K562 (cell line): ENCODE measurements around the gene INO80. TPM values are rescaled to one million over a fixed set of nuclear protein-coding genes. Genes with fewer than 3 reads are reported as not detected.

Experiments
- ATAC-seq: fragments of 200-7000 bp; cut with Tn5 transposase; 3 replicates; pipeline ENCODE4 v1.9.1; 2020; ENCODE audit warnings: moderate library complexity
- BruUV-seq: library from RNA; stranded (reverse); fragments of 400-500 nt; replicated peaks from 2 replicates; lab custom pipeline; 2021; lab: Mats Ljungman, UMichigan
- CTCF ChIA-PET: fragments of 300-600 bp; formaldehyde crosslinking; extraction: SDS; loops from one replicate; lab custom pipeline; 2021; ENCODE audit warnings: low intra/inter-chr PET ratio; lab: Yijun Ruan, JAX
- POLR2A ChIA-PET: fragments of 300-600, 350-650 bp; sonication (Branson Sonifier 250); formaldehyde crosslinking; extraction: SDS; loops from one replicate; lab custom pipeline; 2021; ENCODE audit warnings: antibody characterized with exemption, inconsistent platforms; lab: Yijun Ruan, JAX
- DNase-seq, 4 experiments: peaks; one replicate each; pipeline versions ENCODE4 v3.0.0 to v3.0.0-alpha.2; 2011 to 2018; ENCODE audit warnings: low spot score in 3 of 4, mixed read lengths in 3 of 4; ENCODE audit errors: extremely low read depth in 1 of 4
- FAIRE-seq: peaks from 2 replicates; lab custom pipeline; 2011; peaks lifted over from hg19 to GRCh38; lab: Jason Lieb, UNC
- H2AFZ ChIP-seq: 2 replicates; pipeline ENCODE4 v1.6.0; 2011; ENCODE audit warnings: low read depth, low read length, control low read depth, inconsistent platforms
- H3K27ac ChIP-seq: fragments of 200-600 bp; 3 replicates; pipeline ENCODE4 v1.8.0; 2011; ENCODE audit warnings: low read depth, mild to moderate bottlenecking, control low read depth, inconsistent platforms, low read length, moderate library complexity, mixed read lengths; ENCODE audit errors: extremely low read depth
- H3K27me3 ChIP-seq, 2 experiments: fragments of 300-600 bp in 1 of 2; 2 replicates in 1 of 2; 3 replicates in 1 of 2; pipeline versions ENCODE4 v1.6.0 to v1.8.0; 2011; ENCODE audit warnings: inconsistent platforms in 2 of 2, low read length in 2 of 2, mild to moderate bottlenecking in 1 of 2, mixed read lengths in 1 of 2, moderate library complexity in 1 of 2; ENCODE audit not compliant: control insufficient read depth in 2 of 2, insufficient read depth in 2 of 2
- H3K36me3 ChIP-seq: fragments of 300-600 bp; 3 replicates; pipeline ENCODE4 v1.8.0; 2011; ENCODE audit warnings: mild to moderate bottlenecking, low read length, inconsistent platforms; ENCODE audit not compliant: control insufficient read depth, insufficient read depth
- H3K4me1 ChIP-seq, 2 experiments: fragments of 200-600 bp in 1 of 2; replicated peaks in 1 of 2; 2 replicates in 1 of 2; 3 replicates in 1 of 2; pipeline versions ENCODE4 v1.5.1 to v1.8.0; 2011; ENCODE audit warnings: inconsistent platforms in 2 of 2, low read length in 2 of 2, mild to moderate bottlenecking in 1 of 2, mixed read lengths in 1 of 2, moderate library complexity in 1 of 2; ENCODE audit not compliant: control insufficient read depth in 2 of 2, insufficient read depth in 2 of 2
- H3K4me2 ChIP-seq: 2 replicates; pipeline ENCODE4 v1.6.1; 2011; ENCODE audit warnings: low read length, control low read depth, inconsistent platforms, mixed read lengths; ENCODE audit not compliant: insufficient read depth
- H3K4me3 ChIP-seq: fragments of 200-600 bp; sonication (generic), shearing (Covaris generic); 2 replicates; pipeline ENCODE4 v1.5.1; 2016; ENCODE audit warnings: control low read depth, inconsistent platforms
- H3K79me2 ChIP-seq: fragments of 200-600 bp; 3 replicates; pipeline ENCODE4 v1.8.0; 2011; ENCODE audit warnings: low read length, inconsistent platforms; ENCODE audit not compliant: control insufficient read depth, insufficient read depth
- H3K9ac ChIP-seq, 2 experiments: 2 replicates each; pipeline versions ENCODE4 v1.6.0 to v1.6.1; 2011; ENCODE audit warnings: low read depth in 2 of 2, low read length in 2 of 2, control low read depth in 1 of 2, inconsistent platforms in 1 of 2, mild to moderate bottlenecking in 1 of 2, mixed read lengths in 1 of 2; ENCODE audit not compliant: insufficient read depth in 1 of 2
- H3K9me1 ChIP-seq: one replicate; pipeline ENCODE4 v1.6.0; 2011; ENCODE audit warnings: inconsistent platforms, mild to moderate bottlenecking, low read length, moderate library complexity; ENCODE audit not compliant: control insufficient read depth, insufficient read depth
- H3K9me3 ChIP-seq: replicated peaks from 2 replicates; pipeline ENCODE4 v1.5.1; 2011; ENCODE audit warnings: low read depth, low read length, inconsistent platforms; ENCODE audit not compliant: control insufficient read depth, insufficient read depth
- H4K20me1 ChIP-seq: replicated peaks from 2 replicates; pipeline ENCODE4 v1.6.1; 2011; ENCODE audit warnings: low read length, inconsistent platforms, mixed read lengths; ENCODE audit not compliant: control insufficient read depth, insufficient read depth
- CC2D1A ChIP-seq: fragments of 450-650 bp; IDR thresholded peaks from 2 replicates; pipeline ENCODE4 v1.6.1; 2017; ENCODE audit warnings: mild to moderate bottlenecking
- DMBX1 ChIP-seq: fragments of 250-450 bp; sonication (Bioruptor Pico); IDR thresholded peaks from 2 replicates; pipeline ENCODE4 v1.8.0; 2022; ENCODE audit warnings: inconsistent platforms, mild to moderate bottlenecking, moderate library complexity, borderline replicate concordance
- ELF4 ChIP-seq: fragments of 450-650 bp; formaldehyde crosslinking; IDR thresholded peaks from 2 replicates; pipeline ENCODE4 v1.4.0; 2022; ENCODE audit warnings: missing genetic modification characterization
- ELK1 ChIP-seq: sonication (generic); formaldehyde crosslinking; IDR thresholded peaks from 2 replicates; pipeline ENCODE4 v1.8.1; 2022; ENCODE audit warnings: missing genetic modification reagents
- NELFE ChIP-seq: IDR thresholded peaks from 2 replicates; pipeline ENCODE4 v1.6.1; 2011; ENCODE audit warnings: mild to moderate bottlenecking; ENCODE audit not compliant: insufficient read depth, insufficient read length
- NRF1 ChIP-seq, 2 experiments: fragments of 450-650 bp; IDR thresholded peaks in 1 of 2; conservative IDR thresholded peaks in 1 of 2; 2 replicates each; pipeline ENCODE4 v1.6.1; 2014; ENCODE audit warnings: mild to moderate bottlenecking in 2 of 2
- PHF20 ChIP-seq: fragments of 450-650 bp; IDR thresholded peaks from 2 replicates; pipeline ENCODE4 v1.6.1; 2018; ENCODE audit not compliant: partially characterized antibody
- PURB ChIP-seq: sonication (generic); formaldehyde crosslinking; IDR thresholded peaks from 2 replicates; pipeline ENCODE4 v1.9.0; 2021; ENCODE audit warnings: low read depth, mild to moderate bottlenecking, missing genetic modification reagents
- SMARCA5 ChIP-seq: fragments of 450-650 bp; IDR thresholded peaks from 2 replicates; pipeline ENCODE4 v1.6.1; 2016
- TFAM ChIP-seq: fragments of 250-450 bp; sonication (Bioruptor Pico); conservative IDR thresholded peaks from 2 replicates; pipeline ENCODE4 v1.5.0; 2021; ENCODE audit warnings: mild to moderate bottlenecking, moderate library complexity
- TGIF2 ChIP-seq: sonication (generic); formaldehyde crosslinking; IDR thresholded peaks from 2 replicates; pipeline ENCODE4 v1.8.1; 2022; ENCODE audit warnings: mild to moderate bottlenecking, missing genetic modification reagents, moderate library complexity
- TSHZ1 ChIP-seq: fragments of 250-450 bp; sonication (Bioruptor Pico); IDR thresholded peaks from 2 replicates; pipeline ENCODE4 v1.4.0; 2020; ENCODE audit warnings: mild to moderate bottlenecking, moderate library complexity
- ZNF124 ChIP-seq: sonication (generic); formaldehyde crosslinking; IDR thresholded peaks from 2 replicates; pipeline ENCODE4 v1.8.1; 2022; ENCODE audit warnings: missing genetic modification reagents
- ZNF324 ChIP-seq: fragments of 250-450 bp; sonication (Bioruptor Pico); IDR thresholded peaks from 2 replicates; pipeline ENCODE4 v1.4.0; 2020; ENCODE audit warnings: mild to moderate bottlenecking
- ZNF384 ChIP-seq: IDR thresholded peaks from 2 replicates; pipeline ENCODE4 v1.6.1; 2012; ENCODE audit warnings: low read depth, low read length, improper control_type of control experiment
- ZNF644 ChIP-seq: fragments of 200-800 bp; sonication (Bioruptor generic); IDR thresholded peaks from 2 replicates; pipeline ENCODE4 v1.6.1; 2016; ENCODE audit warnings: low read depth, missing genetic modification characterization, missing compliant biosample characterization
- ZNF717 ChIP-seq: fragments of 250-450 bp; sonication (Bioruptor Pico); IDR thresholded peaks from 2 replicates; pipeline ENCODE4 v1.5.0; 2021
- WGBS: fragments of 100-300 bp; shearing (Covaris generic); methylation state at CpG from one replicate; pipeline ENCODE4 v1.1.6; 2016; ENCODE audit warnings: low coverage, mixed read lengths; ENCODE audit not compliant: insufficient coverage; ENCODE audit errors: missing lambda C conversion rate; 5-methylcytosine and 5-hydroxymethylcytosine counted together
- in situ Hi-C: fragments of 300-500 bp; cut with MboI; formaldehyde crosslinking; loops from 4 replicates; pipeline ENCODE4 v1.15.0; 2018; ENCODE audit warnings: inconsistent platforms, mixed read lengths
- intact Hi-C: fragments of 100-400 bp; cut with micrococcal nuclease; formaldehyde crosslinking; loops from 2 replicates; pipeline ENCODE4 v1.14.2; 2022
- polyA plus RNA-seq, 8 experiments: library from polyadenylated mRNA; depleted of rRNA in 4 of 8; stranded (reverse) in 5 of 8; unstranded in 3 of 8; fragments of >200 nt; fragmentation: Nextera tagmentation in 2 of 8; fragmentation: Illumina TruSeq in 1 of 8; extraction: Ambion mirVana in 2 of 8; extraction: Trizol in 1 of 8; gene quantifications; 2 replicates each; pipeline versions ENCODE4 v1.2.1 to v1.2.3, GENCODE V29; 2011 to 2014; ENCODE audit warnings: inconsistent platforms in 1 of 8, missing spikeins in 1 of 8
- total RNA-seq, 7 experiments: library from RNA; depleted of rRNA in 6 of 7; stranded (reverse); fragments of >200 nt in 6 of 7; fragmentation: Illumina TruSeq in 2 of 7; extraction: Trizol in 2 of 7; gene quantifications; 2 replicates each; pipeline versions ENCODE4 v1.2.1 to v1.2.3, GENCODE V29; 2011 to 2021; ENCODE audit warnings: low replicate concordance in 1 of 7
- TF ChIP-seq, protein P1 (sequence below), 2 experiments: IDR thresholded peaks; 2 replicates each; pipeline ENCODE4 v1.6.1; 2012; ENCODE audit warnings: improper control_type of control experiment in 2 of 2, low read depth in 2 of 2, low read length in 2 of 2, borderline replicate concordance in 1 of 2

INO80 gene
- total and polyA plus RNA-seq, 9 of the 15 experiments (the other 6 are each of a cell fraction or from before 2014, with no cell fraction given) = 1.1 to 25.7 (median 19.9) TPM

DNA sequence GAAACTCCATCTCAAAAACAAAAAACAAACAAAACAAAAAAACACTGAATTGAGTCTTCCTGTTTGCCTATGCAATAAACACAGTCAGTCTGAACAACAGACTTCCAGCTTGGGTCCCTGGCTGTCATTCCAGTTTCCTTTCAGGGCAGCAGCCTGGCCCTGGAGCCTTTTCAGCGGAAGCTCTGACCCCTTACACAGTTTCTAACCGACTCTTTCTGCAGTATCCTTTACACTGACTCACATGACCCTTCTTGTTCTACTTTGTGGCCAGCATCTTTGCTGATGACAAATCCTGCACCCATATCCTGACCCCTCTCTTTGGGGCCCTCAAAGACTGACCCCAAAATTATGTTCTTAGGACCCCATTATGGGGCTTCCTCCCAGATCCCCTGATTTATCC, 38.3 kb upstream of the INO80 start:
- Histone ChIP-seq H3K4me3 (no peak overlapping the region), H3K9me1 (no peaks in the 10 kb centered on the region)
- no peak for DNase-seq
- WGBS = 53% methylated on average over 2 of the region's 2 CpGs
- intact Hi-C loops = no loop called here
- no peak for TF ChIP-seq ZNF717 (CRISPR knock-in tag)
- TF ChIP-seq, protein P1, sequence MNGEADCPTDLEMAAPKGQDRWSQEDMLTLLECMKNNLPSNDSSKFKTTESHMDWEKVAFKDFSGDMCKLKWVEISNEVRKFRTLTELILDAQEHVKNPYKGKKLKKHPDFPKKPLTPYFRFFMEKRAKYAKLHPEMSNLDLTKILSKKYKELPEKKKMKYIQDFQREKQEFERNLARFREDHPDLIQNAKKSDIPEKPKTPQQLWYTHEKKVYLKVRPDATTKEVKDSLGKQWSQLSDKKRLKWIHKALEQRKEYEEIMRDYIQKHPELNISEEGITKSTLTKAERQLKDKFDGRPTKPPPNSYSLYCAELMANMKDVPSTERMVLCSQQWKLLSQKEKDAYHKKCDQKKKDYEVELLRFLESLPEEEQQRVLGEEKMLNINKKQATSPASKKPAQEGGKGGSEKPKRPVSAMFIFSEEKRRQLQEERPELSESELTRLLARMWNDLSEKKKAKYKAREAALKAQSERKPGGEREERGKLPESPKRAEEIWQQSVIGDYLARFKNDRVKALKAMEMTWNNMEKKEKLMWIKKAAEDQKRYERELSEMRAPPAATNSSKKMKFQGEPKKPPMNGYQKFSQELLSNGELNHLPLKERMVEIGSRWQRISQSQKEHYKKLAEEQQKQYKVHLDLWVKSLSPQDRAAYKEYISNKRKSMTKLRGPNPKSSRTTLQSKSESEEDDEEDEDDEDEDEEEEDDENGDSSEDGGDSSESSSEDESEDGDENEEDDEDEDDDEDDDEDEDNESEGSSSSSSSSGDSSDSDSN (IDR thresholded peaks at IDR 0.05; ENCODE audit: borderline replicate concordance in 1 of 2, low read depth in 2 of 2, low read length in 2 of 2) = no peak
- TF ChIP-seq PURB (CRISPR knock-in tag) = no peak
- no peak for TF ChIP-seq ELF4 (CRISPR knock-in tag)
- no peak for TF ChIP-seq PHF20
- no peak for TF ChIP-seq NELFE
- TF ChIP-seq ELK1 (CRISPR knock-in tag) = no peak
- TF ChIP-seq SMARCA5 = no peak
- TF ChIP-seq TGIF2 = no peak
- TF ChIP-seq CC2D1A = no peak
- no peak for TF ChIP-seq ZNF644 (tag)
- TF ChIP-seq NRF1 (conservative IDR thresholded peaks at IDR 0.05 in 1 of 2, IDR thresholded peaks at IDR 0.05 in 1 of 2) = no peak
- no peak for TF ChIP-seq ZNF384
- TF ChIP-seq TFAM = no peak
- no peak for TF ChIP-seq DMBX1 (CRISPR knock-in tag)
- TF ChIP-seq TSHZ1 = no peak
- no peak for TF ChIP-seq ZNF124
- TF ChIP-seq ZNF324 (CRISPR knock-in tag) = no peak
- TF ChIP-seq, all 486 proteins: peak for 0
- Histone ChIP-seq H3K79me2 (no peaks in the 10 kb centered on the region), H3K27me3 (no peaks in the 10 kb centered on the region), H4K20me1 (no peaks in the 10 kb centered on the region), H3K4me2 (no peak overlapping the region), H2AFZ (no peak overlapping the region), H3K27ac (no peak overlapping the region), H3K9ac (no peak overlapping the region), H3K36me3 (no peaks in the 10 kb centered on the region), H3K4me1 (no peaks in the 10 kb centered on the region; a peak in 1 of 5 replicates), H3K9me3 (no peaks in the 10 kb centered on the region)
- FAIRE-seq (no peak), ATAC-seq (no peak)
- ChIA-PET POLR2A (no interaction called here), CTCF (no interaction called here)
- no TSS peak for BruUV-seq
- in situ Hi-C loops = no loop called here
